Body of pancreas (tissue), 4 donors: ENCODE data around the gene TNS4.

Source experiments
- CTCF ChIP-seq, 7 experiments: fragments of 450-650 bp in 4 of 7; fragments of 200-600 bp in 3 of 7; sonication (generic) in 3 of 7; IDR thresholded peaks; one replicate each; pipeline ENCODE4 v1.5.1; 2016 to 2019; ENCODE audit warnings: antibody characterized with exemption in 7 of 7
- POLR2A ChIP-seq, 3 donors: fragments of 450-650 bp; IDR thresholded peaks; one replicate each; pipeline ENCODE4 v1.6.1; 2016; ENCODE audit warnings: antibody characterized with exemption in 3 of 3, mild to moderate bottlenecking in 2 of 3

GRCh38 chr17:40529991-40530390 lies 28.6 kb upstream of the TNS4 start:
- TF ChIP-seq CTCF (IDR thresholded peaks at IDR 0.05) (no peak), POLR2A (IDR thresholded peaks at IDR 0.05) (no peak)
